Caco-2 (cell line): ENCODE results near the gene EEPD1. TPM values are rescaled to one million over a fixed set of nuclear protein-coding genes. Genes with fewer than 3 reads are reported as not detected.

Source experiments
- BruUV-seq: library from RNA; stranded (reverse); fragments of 400-500 nt; replicated peaks from 2 replicates; lab custom pipeline; 2021; lab: Mats Ljungman, UMichigan
- CTCF ChIA-PET: fragments of 300-600 bp; sonication (Branson Sonifier 250); formaldehyde crosslinking; loops from one replicate; lab custom pipeline; 2022; ENCODE audit warnings: antibody characterized with exemption; lab: Charles Lee
- POLR2A ChIA-PET: fragments of 300-600 bp; sonication (Branson Sonifier 250); formaldehyde crosslinking; loops from one replicate; lab custom pipeline; 2022; ENCODE audit warnings: antibody characterized with exemption; lab: Charles Lee
- DNase-seq, 2 experiments: peaks; one replicate each; pipeline versions ENCODE4 v3.0.0 to v3.0.0-alpha.2; 2020 to 2022
- H3K27me3 ChIP-seq: replicated peaks from 2 replicates; pipeline ENCODE4 v1.6.0; 2011; ENCODE audit warnings: low read length; ENCODE audit not compliant: control insufficient read depth, insufficient read depth
- H3K36me3 ChIP-seq: 2 replicates; pipeline ENCODE4 v1.5.1; 2011; ENCODE audit warnings: low read length; ENCODE audit not compliant: control insufficient read depth, insufficient read depth
- H3K4me1 ChIP-seq: fragments of 250-450 bp; sonication (Bioruptor Pico); 2 replicates; pipeline ENCODE4 v1.5.1; 2020; ENCODE audit warnings: mild to moderate bottlenecking
- H3K4me3 ChIP-seq: 2 replicates; pipeline ENCODE4 v1.5.1; 2011; ENCODE audit warnings: low read depth, mild to moderate bottlenecking, control low read depth, low read length
- H3K9me3 ChIP-seq: fragments of 250-450 bp; sonication (Bioruptor Pico); 2 replicates; pipeline ENCODE4 v1.5.1; 2020; ENCODE audit warnings: mild to moderate bottlenecking, moderate library complexity
- H3K27ac Mint-ChIP-seq: one replicate; pipeline ENCODE4 v1.8.0; 2022; ENCODE audit warnings: mixed read lengths; ENCODE audit not compliant: unreplicated experiment
- H3K27me3 Mint-ChIP-seq: one replicate; pipeline ENCODE4 v1.8.0; 2022; ENCODE audit warnings: mixed read lengths; ENCODE audit not compliant: insufficient read depth, unreplicated experiment
- H3K36me3 Mint-ChIP-seq: one replicate; pipeline ENCODE4 v1.8.0; 2022; ENCODE audit warnings: mild to moderate bottlenecking, mixed read lengths; ENCODE audit not compliant: insufficient read depth, unreplicated experiment
- H3K4me1 Mint-ChIP-seq: one replicate; pipeline ENCODE4 v1.8.0; 2022; ENCODE audit warnings: low read depth, mixed read lengths; ENCODE audit not compliant: unreplicated experiment
- H3K4me3 Mint-ChIP-seq: one replicate; pipeline ENCODE4 v1.8.0; 2022; ENCODE audit warnings: mild to moderate bottlenecking, moderate library complexity, mixed read lengths; ENCODE audit not compliant: unreplicated experiment
- H3K9me3 Mint-ChIP-seq: one replicate; pipeline ENCODE4 v1.8.0; 2022; ENCODE audit warnings: mixed read lengths; ENCODE audit not compliant: unreplicated experiment
- CTCF ChIP-seq, 2 experiments: fragments of 200-600 bp in 1 of 2; IDR thresholded peaks; 1 replicate in 1 of 2; 2 replicates in 1 of 2; pipeline versions ENCODE4 v1.5.1 to v1.8.0; 2011 to 2022; ENCODE audit warnings: antibody characterized with exemption in 1 of 2, control low read depth in 1 of 2, inconsistent platforms in 1 of 2, low read depth in 1 of 2, low read length in 1 of 2, mild to moderate bottlenecking in 1 of 2, moderate library complexity in 1 of 2; ENCODE audit not compliant: insufficient read depth in 1 of 2, severe bottlenecking in 1 of 2, unreplicated experiment in 1 of 2
- intact Hi-C: fragments of 100-400 bp; cut with micrococcal nuclease; formaldehyde crosslinking; loops from one replicate; pipeline ENCODE4 v1.10.0; 2022; ENCODE audit not compliant: unreplicated experiment
- total RNA-seq: library from RNA; stranded (reverse); gene quantifications from 2 replicates; pipeline ENCODE4 v1.2.3, GENCODE V29; 2022

Gene EEPD1
- total RNA-seq, 1 experiment from 2014 or later, result 1.8 TPM

DNA sequence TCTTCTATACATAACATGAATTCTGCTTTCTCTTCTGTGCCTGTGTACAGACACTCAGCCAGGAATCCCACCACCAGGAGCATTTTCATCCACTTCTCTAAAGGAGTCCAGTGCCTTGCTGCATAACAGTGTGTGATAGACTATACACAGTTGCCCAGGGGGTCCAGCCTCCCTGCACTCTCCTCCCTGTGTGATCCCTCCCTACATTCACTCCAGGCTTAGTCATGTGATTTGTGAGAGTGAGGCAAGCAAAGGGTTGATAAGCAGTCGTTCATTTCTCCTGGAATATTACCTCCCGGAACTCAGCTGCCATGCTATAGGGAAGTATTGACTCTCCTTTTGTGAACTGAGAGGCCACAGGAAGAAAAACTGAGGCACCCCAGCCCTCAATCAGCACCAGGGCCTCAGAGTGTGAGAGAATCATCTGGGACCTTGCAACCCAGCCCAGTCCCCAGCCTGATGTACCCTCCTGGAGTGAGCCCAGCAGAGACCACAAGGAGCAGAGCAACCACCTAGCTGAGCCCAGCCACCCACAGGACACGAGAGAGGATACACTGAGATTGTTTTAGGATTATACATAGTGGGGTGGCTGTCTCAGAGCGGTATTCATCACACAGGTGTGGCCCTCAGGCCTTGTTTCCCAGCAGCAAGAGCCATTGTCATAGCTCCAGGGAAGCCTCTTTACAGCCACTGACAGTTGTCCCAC, 45.0 kb upstream of the EEPD1 start:
- POLR2A ChIA-PET, result no interaction called here
- Histone ChIP-seq H3K4me1 (no peaks in the 10 kb centered on the region), H3K27me3 (no peaks in the 10 kb centered on the region), H3K36me3 (no peaks in the 10 kb centered on the region), H3K4me3 (no peak overlapping the region), H3K9me3 (no peaks in the 10 kb centered on the region)
- intact Hi-C loops, result no loop called here
- no peaks in the 10 kb centered on the region for H3K4me1 Mint-ChIP-seq
- CTCF ChIA-PET, result no interaction called here
- no peak overlapping the region for H3K27ac Mint-ChIP-seq
- no TSS peak for BruUV-seq
- no peak for TF ChIP-seq CTCF (IDR thresholded peaks at IDR 0.05; ENCODE audit: insufficient read depth in 1 of 2, low read depth in 1 of 2, low read length in 1 of 2, severe bottlenecking in 1 of 2, unreplicated experiment in 1 of 2)
- no peaks in the 10 kb centered on the region for H3K36me3 Mint-ChIP-seq
- H3K4me3 Mint-ChIP-seq, result no peak overlapping the region
- no peak for DNase-seq
- peaks cover 10% of the 10 kb centered on the region for H3K9me3 Mint-ChIP-seq
- H3K27me3 Mint-ChIP-seq, result peaks cover 8% of the 10 kb centered on the region

- no TSS peak for BruUV-seq
- Histone ChIP-seq H3K4me1 (no peaks in the 10 kb centered on the region), H3K36me3 (no peaks in the 10 kb centered on the region), H3K4me3 (no peak overlapping the region), H3K9me3 (no peaks in the 10 kb centered on the region), H3K27me3 (no peaks in the 10 kb centered on the region)
- peaks cover 10% of the 10 kb centered on the region for H3K9me3 Mint-ChIP-seq
- no peak for TF ChIP-seq CTCF (IDR thresholded peaks at IDR 0.05; ENCODE audit: insufficient read depth in 1 of 2, low read depth in 1 of 2, low read length in 1 of 2, severe bottlenecking in 1 of 2, unreplicated experiment in 1 of 2)
- ChIA-PET CTCF (no interaction called here), POLR2A (no interaction called here)
- H3K27me3 Mint-ChIP-seq, result peaks cover 9% of the 10 kb centered on the region
- H3K4me3 Mint-ChIP-seq, result no peak overlapping the region
- H3K4me1 Mint-ChIP-seq, result no peaks in the 10 kb centered on the region
- H3K27ac Mint-ChIP-seq, result no peak overlapping the region
- DNase-seq, result no peak
- no peaks in the 10 kb centered on the region for H3K36me3 Mint-ChIP-seq
- intact Hi-C loops, result no loop called here
Measured at GRCh38 chr7:36109013-36109627, 43.9 kb upstream of the EEPD1 start.

DNA sequence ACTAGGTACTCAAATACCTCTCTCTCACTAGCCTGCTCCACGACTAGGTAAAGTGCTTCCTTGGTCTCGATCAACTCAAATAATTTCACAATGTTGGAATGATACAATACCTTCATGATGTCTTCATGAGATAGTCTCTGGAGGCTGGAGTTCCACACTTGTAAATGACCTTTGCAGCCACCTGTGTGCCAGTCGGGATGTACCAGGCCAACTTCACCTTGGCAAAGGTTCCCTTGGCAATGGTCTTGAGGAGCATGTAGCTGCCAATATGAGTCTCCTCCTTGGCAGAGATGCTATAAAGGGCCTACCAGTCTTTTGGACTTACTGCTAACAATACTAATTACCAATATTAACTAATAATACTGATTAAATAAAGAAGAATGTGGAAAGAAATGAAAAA, 42.5 kb upstream of the EEPD1 start:
- no peak for TF ChIP-seq CTCF (IDR thresholded peaks at IDR 0.05; ENCODE audit: insufficient read depth in 1 of 2, low read depth in 1 of 2, low read length in 1 of 2, severe bottlenecking in 1 of 2, unreplicated experiment in 1 of 2)
- no peaks in the 10 kb centered on the region for H3K36me3 ChIP-seq
- Mint-ChIP-seq H3K36me3 (no peaks in the 10 kb centered on the region), H3K4me3 (no peak overlapping the region), H3K9me3 (peaks cover 10% of the 10 kb centered on the region), H3K27ac (no peak overlapping the region), H3K4me1 (no peaks in the 10 kb centered on the region), H3K27me3 (peaks cover 9% of the 10 kb centered on the region)
- no peaks in the 10 kb centered on the region for H3K9me3 ChIP-seq
- no peak overlapping the region for H3K4me3 ChIP-seq
- DNase-seq, result no peak
- CTCF ChIA-PET, result no interaction called here
- intact Hi-C loops, result no loop called here
- no peaks in the 10 kb centered on the region for H3K27me3 ChIP-seq
- POLR2A ChIA-PET, result no interaction called here
- no peaks in the 10 kb centered on the region for H3K4me1 ChIP-seq
- no TSS peak for BruUV-seq
